ENCODE data around the gene MAL.

MAL gene

DNA sequence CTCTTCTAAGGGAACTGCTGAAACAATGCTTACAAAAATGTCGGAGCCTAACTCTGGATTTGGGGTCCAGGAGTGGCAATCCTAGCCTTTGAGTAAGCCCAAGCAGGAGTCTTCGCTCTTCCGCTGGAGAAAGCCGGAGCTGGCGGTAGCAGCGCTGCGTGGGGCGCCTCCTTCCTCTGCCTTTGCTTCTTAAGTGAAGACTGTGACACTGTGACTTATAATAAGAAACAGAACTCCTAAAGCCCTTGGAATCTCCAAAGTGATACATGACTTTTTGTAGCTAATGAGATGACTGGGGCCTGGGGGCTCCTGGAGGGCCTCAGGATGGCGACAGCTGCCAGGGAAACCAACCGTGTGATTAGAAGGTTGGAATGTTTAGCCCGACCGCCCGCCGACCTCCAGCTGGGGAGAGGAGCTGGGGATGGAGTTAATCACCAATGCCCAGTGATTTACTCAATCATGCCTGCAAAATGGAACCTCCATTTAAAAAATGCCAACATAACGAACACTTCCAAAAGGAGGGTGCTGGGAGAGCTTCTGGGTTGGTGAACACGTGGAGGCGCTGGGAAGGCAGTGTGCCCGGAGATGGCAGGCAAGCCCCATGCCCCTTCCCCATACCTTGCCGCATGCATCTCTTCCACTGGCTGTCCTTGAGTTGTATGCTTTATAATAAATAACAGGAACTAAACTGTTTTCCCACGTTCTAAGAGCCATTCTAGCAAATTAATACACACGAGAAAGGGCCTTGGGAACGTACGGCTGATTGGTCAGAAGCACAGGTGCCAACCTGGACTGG lies 29.0 kb upstream of the MAL start:
- DNase-seq: no peak

DNA sequence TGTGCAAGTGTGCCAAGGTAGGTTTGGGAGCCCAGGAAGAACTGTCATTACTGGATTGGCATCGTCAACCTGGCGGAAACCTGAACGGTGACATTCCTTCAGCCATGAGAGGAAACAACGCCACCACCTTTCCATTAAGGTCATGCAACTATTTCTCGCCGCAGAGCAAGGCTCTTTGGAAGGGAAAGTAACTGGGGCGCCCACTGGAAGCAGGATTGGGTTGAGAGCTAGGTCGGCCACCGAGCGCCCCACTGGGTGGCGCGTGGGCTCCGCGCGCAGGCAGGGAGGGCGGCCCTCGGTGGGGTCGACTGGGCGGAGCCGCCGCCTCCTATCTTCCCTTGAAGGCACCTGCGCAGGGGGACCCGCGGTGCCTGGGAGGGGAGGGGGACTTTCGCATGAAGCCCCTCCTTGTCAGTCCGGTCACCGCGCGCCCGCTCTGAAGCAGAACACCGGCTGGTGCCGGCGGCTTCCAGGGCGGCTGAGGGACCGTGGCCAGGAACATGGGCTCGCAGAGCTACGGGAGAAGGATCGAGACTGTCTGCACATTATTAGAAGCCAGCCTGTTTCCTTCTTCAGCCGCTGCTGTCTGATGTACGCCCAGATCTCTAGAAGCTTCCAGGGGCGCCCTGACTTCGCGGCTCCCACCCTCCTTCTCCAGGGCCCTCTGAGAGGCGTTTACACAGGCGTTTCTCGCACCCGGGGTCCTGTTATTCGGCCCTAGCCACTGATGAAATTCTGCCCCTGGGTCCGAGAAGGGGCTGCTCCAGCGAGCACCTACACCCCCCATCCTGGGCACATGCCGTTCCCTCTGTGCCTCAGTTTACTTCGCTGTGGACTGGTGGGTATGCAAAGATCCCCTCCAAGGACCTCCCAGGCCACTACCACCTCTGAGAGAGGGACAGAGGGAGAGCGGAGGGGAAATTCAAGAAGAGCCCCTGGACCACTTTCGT lies 27.3 kb upstream of the MAL start:
- DNase-seq: no peak

DNA sequence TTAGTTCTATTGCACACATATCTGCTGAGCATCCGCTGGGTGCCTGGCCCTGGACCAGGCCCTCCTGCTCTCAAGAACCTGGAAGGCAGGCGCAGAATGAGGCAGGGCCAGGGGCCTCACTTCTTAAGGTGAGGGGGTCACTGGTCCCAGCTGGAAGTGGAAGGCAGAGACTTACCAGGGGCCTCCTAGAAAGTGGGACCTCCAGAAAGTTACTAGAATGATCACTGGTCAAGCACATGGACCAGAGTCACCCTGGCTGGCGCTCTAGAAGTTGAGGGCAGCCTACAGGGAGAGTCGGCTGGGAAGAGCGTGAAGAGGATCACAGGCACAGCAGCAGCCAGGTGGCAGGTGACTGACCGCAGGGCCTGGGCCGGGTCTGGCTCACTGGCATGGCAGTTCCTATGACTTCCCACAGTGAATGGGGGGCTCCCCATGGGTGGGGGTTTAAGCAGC lies 26.1 kb upstream of the MAL start:
- no peak for DNase-seq

DNA sequence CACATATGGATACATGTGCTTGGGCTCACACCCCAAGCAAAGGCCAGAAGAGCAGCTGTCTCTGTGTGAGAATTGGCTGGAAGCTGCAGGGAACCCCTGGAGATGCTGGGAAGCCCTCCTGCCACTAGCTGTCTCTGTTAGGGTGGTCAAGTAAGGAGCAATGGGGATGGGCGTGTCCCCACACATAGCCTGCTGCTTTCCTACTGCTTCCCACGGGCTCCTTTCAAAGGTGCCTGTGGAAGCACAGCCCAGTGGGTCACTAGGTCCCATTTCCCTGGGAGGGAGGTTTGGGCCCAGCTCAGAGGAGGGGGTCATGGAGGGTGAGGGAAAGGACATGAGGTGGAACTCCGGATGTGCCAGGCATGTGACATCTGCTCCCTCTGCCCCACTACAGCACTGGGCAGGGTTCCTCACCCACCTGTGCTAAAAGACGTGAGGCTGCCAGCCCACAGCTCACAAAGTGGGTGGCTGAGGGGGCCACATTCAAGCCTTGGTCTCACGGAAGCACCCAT lies 24.4 kb upstream of the MAL start:
- no peak for DNase-seq

DNA sequence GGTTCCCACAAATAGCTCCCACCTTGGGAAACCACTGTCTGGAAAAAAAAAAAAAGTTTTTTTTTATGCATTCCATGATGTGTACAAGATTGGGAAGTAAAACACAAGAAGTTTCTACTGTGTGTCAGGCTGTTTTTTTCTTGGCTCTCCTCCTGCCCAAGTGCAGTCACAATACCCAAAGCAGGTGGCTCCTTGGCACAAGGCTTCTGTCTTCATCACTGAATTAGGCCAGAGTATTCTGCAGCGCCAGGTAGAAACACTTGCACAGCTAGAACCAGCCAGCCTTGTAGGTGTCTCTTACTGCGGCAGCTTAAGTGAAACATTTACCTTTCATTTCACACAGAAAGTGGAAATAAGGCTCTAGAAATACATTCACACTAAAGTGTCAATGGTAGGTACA lies 23.8 kb upstream of the MAL start:
- DNase-seq: no peak

DNA sequence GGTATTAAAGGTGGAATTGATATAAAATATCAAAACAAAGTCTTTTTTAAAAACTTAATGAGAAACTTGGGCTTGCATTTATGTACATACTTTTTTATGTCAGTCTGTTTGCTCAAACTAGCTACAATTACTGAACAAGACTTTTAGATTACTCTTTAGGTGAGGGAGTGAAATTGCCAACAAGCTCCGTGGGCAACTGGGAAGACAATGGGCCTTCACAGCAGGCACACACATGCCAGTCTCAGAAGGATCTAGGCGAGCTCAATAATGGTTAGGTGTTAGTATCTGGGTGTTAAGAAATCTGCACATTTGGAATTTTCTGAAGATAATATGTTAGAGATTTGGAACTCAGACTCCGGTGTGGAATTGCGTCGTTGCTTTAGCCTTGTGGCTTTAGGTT lies 23.0 kb upstream of the MAL start:
- DNase-seq: no peak

DNA sequence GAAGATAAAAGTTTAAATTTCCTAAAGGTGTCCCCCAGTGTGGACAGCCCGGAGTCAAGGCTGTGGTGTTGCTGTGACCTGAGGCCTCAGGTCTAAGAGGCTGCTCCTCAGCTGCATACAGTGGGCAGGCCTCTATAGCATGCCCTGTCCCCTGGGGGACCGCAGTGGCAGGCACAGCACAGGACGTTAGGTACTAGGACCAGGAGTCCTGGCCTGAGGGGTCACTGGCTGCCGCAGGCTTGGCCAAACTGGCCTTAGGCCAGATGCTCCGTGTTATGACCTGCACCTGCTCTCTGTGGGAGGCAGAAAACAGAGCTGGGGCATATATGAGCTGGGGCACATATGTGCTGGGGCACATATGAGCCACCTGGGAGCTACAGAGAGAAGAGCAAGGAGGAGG lies 21.2 kb upstream of the MAL start:
- no peak for DNase-seq

DNA sequence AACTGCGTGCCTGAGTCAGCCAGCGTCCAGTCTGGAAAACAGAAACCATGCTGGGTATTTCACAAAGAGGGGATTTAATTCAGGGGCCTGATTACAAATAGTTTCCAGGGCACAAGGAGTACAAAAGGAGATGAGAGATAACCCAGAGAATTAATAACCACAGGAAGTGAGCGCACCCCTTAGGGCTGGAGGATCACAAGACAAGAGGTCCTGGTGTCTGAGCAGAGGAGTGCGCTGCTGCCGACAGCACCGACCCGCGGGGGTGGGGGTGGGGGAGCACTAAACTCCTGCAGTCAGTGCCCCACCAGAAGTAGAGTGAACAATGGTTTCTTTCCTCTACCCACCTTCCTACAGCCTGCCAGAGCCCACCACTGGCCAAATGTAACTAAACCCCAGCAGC lies 20.8 kb upstream of the MAL start:
- no peak for DNase-seq

DNA sequence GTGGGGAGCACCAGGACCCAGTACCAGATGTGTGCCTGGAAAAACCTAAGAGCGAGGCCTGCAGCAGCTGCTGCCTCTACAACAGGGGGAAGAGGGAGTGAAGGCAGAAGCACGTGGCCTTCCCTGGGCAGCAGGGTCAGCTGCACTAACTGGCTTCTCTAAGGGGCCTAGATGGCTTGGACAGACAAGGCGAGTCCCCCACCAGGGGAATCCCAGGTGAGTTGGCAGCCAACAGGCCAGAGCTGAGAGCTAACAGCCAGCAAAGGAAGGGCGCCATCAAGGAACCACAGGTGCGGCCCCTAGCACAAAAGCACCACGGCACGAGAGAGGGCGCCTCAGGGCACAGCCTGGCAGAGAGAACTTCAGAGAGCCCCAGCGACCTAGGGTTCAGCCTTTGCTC lies 19.8 kb upstream of the MAL start:
- DNase-seq: no peak

DNA sequence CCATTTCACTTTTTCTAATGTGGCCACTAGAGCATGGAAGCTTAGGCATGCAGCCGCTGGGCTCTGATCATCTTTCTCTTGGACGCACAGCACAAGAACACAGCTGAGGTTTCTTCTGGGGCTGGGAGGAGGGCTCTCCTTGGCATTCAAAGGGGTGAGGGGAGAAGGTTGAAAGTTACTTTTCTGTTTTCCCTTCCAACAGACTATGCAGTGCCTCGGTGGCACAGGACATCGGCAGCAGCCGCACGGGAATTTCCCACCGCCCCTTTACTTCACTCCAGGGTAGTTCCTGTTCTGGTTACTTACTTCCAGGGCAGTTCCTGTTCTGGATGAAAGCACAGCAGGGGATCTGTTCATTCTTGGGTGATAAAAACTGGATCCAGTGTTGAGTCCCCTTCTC lies 18.9 kb upstream of the MAL start:
- no peak for DNase-seq

DNA sequence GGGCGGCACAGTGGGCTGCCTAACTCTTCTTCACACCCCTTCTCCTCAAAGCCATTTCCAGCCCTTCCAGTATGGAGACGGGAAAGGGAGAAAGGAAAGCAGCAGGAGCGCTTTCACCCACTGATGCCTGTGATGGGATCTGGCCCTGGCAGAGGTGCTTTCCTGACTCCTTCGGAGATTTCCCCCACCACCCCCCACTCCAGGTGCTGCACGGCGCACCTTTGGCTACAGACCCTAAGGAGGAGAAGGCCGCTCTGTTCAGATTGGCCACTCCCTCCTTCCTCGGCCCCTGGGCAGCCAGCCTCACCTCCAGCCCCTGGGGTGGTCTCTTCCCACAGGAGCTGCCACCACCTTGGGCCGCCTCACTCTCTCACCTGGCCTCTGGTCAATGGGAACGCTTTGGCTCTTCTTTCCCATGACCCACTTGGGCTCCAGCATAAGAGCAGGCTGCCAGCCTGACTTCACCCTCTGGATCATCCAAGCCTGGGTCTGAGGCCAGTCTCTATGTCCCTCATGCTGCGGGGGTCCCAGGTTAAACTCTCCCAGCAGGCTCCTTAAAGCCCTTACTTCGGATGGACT lies 18.4 kb upstream of the MAL start:
- no peak for DNase-seq

DNA sequence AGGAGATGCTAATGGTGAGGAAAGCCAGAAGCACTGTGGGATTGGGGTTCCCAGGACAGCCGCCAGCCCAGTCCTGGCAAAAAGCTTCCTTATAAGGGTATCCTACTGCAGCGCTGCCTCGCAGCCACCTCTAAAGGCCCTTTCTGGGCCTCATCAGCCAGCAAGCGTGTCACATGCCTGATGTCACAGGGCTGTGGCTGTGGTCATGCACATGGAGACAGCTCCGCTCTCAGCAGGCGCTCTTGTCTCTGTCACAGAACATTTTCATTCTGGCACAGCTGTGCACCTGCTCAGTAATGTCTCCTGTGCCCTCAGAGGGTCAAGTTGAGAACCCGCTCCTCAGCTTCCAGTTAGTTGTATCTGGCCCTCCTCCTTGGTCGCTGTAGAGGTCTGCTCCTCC lies 17.7 kb upstream of the MAL start:
- no peak for DNase-seq

DNA sequence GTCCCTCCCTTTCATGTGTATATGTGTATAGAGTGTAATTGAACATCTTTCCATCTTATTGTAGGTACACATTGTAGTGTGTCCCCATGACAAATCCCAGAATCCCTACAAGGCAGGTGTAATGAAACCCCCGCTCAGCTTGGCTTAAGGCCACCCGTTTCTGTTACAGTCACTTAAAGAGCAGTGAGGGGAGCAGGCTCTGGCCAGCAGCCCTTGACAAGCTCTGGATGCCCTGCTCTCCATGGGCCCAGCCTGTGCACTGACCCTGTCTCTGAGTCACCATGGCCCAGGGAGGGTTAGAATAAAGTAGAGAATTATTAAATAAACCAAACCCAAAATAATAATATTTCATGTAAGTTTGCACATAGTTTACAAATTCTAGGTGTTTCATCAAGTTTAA lies 17.2 kb upstream of the MAL start:
- no peak for DNase-seq

DNA sequence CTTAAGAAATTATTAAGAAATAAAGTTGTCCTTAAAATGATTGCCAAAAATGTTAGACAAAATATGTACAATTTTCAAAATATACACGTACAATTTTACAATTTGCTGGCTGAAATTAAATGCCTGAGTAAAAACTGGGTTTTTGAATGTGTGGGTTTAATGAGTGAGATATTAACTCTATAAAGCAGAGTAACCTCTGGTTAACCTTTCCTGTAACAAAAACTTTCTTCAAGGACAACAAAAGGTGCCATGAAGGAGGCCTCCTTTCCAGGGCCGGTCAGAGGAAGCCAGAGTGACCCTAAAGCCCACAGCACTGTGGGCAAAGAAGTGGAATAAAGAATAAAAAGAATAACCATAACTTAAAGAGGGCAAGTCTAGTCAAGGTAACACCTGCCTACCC lies 16.5 kb upstream of the MAL start:
- DNase-seq: no peak

DNA sequence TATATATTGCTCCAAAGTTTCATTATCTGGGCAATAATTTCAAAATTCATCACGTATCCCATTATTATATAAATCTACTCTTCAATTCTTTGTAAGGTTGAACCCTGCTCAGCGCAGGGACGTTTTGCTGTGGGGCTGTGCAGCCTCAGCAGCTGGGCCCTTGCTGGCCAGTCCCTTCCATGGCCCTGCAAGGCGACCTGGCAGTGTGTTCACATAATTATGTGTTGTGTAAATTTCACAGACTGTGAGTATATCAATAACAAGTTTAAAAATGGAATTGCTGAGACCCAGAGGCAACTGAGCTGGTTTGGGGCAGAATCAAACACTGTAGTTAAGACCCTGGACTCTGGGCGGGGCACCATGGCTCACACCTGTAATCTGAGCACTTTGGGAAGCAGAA lies 16.1 kb upstream of the MAL start:
- no peak for DNase-seq

DNA sequence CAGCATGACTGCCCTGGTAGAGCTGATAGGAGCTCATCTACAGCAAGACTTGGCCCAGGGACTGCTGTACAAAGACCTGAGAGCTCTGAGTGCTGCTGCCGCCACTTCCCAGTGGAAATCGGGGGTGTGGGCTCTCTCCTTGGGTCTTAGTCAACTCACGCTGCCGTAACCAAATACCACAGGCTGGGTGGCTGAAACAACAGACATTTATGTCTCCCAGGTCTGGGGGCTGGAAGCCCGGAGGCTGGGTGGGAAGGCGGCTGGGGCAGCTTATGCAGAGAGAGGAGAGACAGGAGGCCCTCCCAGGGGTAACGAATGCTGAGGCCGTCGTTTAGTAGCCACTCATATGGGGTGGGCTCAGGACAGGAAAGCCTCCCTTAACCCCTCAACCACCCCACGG lies 15.4 kb upstream of the MAL start:
- no peak for DNase-seq

DNA sequence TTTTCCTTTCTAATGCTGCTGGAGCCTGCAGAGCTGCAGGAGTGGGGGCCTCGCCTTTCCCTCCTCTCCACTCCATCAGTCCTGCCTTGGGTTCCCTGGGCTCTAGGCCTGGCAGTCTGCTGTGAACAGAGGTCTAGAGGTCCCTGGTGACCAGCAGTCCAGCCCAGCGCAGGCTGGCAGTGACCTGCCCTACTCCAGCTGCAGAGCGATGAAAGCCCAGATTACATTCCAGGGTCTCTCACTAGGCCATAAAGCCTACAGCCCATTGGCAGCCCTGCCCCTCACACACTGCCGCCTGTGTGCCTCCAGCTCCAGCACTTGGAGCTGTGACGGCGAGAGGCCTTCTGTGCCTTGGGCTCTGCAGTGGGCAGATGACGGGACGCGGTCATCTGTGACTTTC lies 14.8 kb upstream of the MAL start:
- DNase-seq: no peak

DNA sequence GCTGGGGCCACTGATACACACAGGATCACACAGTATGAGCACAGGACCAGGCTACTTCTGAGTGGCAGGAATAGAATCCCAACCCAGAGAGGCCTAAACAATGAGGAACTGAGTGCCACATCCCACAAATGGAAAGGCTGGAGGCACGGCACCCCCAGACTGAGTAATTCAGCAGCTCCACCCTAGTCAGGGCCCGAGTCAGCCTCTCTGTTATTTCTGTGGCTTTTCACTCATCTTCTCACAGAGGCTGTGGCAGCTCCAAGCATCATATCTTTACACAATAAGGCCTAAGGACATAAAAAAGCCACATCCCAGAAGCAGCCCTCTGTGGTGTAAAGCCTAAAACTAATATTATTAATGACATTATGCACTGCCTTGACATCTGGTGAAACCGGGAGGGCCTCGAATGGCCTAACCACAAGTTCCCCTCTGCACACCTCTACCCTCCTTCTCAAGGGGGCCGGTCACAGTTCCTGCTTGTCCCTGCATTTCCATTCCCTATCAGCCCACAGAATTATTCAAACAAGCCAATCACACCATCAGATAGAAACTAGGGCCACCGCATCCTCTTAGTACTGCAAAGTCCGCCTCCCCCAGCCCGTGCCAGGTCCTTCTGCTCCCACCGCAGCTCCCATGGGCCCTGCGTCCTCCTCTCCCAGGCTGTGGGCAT lies 12.5 kb upstream of the MAL start:
- DNase-seq: no peak

DNA sequence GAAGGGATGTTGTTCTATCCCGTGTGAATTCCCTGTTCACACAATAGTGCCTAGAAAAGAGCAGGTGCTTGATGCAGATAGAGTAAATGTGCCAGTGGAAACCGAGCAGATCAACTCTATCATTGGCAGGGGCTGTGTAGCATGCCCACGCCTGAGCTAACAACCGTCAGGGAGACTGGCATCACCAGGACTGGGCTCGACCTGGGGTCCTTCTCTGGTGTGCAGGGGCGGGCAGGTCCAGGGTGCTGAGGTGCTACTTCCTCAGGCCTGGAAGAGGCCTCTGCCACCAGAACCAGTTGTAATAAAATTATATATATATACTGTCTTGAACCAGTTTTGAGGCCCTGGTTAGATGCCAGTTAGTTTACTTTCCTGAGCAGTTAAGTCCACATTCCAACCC lies 11.8 kb upstream of the MAL start:
- no peak for DNase-seq

DNA sequence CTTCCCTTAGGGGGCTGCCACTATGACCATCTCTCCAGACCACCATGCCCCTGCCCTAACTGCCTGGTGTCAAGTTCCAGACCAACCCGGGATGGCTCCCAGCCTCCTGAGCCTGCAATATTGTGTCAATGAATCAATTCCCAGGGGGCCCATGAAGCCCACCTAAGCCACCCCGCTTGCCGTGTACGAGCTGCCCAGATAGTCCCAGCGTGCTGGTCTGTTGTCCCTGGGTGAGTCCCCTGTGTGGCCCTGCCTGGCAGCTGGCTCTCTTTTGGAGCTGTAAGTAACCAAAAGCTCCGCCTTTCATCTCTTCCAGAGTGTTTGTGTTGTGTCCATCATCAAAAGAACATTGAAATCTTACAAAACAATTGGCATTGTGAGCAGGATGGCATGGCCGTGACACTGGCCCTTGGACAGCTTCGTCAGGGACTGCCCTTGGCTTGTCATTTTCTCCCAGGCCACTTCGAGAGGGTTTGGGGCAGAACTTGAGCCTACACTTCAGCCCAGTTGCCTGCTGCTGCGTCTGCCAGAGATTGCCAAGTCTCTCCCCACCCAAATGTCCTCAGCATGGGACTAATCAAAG lies 11.3 kb upstream of the MAL start:
- DNase-seq: no peak

DNA sequence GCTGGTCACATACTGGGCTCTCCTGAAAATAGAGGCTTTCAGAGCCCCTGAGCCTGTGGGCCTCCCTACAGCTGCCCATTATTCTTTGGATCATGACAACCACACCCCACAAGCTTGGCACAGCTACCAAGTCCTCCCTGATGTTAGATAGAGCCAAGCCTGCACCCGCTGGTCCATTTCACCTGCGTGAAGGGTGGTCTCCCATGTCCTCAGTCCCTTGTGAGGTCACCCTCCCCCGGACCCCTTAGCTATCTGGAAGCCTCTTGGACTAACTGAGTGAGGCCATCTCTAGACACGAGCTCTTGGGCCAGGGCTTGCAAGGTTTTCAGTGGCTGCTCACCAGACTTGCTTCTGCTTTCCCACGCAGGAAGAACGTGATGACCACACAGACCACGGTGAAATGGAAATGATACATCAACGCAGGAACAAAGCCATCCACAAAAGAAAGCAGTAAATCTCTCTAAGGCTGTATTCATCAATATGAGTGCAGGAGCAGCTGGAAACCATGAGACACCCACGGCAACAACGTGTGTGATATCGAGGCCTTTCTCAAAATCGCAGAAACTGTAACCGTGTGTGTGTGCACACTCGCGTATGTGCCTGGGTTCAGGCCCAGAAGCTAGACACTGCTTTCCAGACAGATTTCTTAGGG lies 10.1 kb upstream of the MAL start:
- DNase-seq: no peak

DNA sequence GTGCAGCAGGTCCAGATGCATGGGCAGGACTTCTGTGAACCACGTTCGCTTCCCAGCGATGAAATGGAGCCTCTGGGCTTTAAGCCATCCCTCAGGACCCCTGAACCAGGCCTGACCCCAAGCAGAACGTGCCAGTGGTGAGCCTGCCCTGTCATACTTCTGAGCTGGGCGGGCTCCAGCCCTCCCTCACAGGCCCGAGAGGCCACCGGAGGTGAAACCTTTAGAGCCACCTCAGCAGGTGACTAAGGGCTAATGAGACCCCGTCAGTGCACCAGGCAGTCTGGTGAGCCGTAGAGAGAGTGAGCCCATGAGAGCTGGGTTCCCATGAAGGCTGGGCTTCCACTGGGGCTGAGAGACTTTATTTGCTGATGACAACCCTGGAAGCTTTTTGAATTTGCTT lies 8.9 kb upstream of the MAL start:
- no peak for DNase-seq

All from NCI-H446 (cell line).